GM12874 (cell line): ENCODE data around the gene PLSCR1.

Experiments used
- CTCF ChIP-seq: IDR thresholded peaks from 2 replicates; pipeline ENCODE4 v1.5.1; 2011; ENCODE audit warnings: low read depth, mild to moderate bottlenecking, control low read depth, low read length, moderate library complexity; ENCODE audit not compliant: insufficient read depth

The PLSCR1 gene

DNA sequence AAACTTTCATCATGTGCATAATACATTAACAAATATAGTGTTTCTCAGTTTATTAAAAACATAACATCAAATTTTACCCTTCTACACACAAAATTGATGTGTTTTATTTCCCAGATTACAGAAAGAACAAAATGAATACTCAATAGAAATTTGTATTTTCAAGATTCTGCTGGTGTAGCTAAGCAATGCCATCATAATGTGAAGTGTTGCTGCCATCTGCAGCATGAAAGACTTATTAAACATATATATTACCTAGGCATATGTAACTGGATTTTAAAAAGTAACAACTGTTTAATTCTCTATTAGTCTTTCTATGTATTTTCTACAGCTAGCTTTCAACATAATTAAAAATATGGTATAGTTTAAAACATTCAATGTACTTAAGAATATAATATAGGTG, 33.3 kb upstream of the PLSCR1 start:
- no peak for TF ChIP-seq CTCF

- TF ChIP-seq CTCF, result no peak
Measured at GRCh38 chr3:146575636-146576035, 31.2 kb upstream of the PLSCR1 start.

DNA sequence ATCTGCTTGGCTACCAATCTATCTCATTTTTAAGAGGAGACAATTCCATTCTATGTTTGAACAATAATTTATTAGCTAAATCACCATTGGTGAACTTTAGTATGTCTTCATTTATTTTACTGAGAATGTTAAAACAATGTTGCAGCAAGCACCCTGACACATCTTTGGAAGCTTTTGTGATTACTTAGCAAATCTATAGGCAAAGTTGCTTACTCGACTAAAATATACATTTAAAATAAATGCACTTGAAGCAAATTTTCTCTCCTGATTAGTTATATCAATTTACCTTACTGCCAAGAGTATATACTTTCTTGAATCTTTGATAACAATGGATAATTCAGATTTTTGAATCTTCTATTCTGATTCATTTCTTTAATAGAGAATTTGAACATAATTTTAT, 29.8 kb upstream of the PLSCR1 start:
- TF ChIP-seq CTCF, result no peak

- TF ChIP-seq CTCF, result no peak
Measured at GRCh38 chr3:146569314-146569713, 24.9 kb upstream of the PLSCR1 start.

- TF ChIP-seq CTCF, result no peak
Measured at GRCh38 chr3:146566138-146566537, 21.7 kb upstream of the PLSCR1 start.

GRCh38 chr3:146561879-146562278, 17.5 kb upstream of the PLSCR1 start:
- no peak for TF ChIP-seq CTCF

DNA sequence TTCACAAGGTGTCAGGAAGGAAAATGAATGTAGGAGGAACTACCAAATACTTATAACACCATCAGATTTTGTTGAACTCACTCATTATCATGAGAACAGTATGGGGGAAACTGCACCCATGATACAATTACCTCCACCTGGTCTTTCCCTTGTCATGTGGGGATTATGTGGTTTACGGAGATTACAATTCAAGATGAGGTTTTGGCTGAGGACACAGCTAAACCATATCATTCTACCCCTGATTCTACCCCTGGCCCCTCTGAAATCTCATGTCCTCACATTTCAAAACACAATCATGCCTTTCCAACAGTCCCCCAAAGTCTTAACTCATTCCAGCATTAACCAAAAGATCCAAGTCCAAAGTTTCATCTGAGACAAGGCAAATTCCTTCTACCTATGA, 17.1 kb upstream of the PLSCR1 start:
- no peak for TF ChIP-seq CTCF

GRCh38 chr3:146560678-146561077, 16.3 kb upstream of the PLSCR1 start:
- no peak for TF ChIP-seq CTCF
